GF-D8 (cell line): ENCODE results near the gene PCDH1.

ENCODE experiments used
- DNase-seq: peaks from one replicate; lab custom pipeline; 2025; lab: John Stamatoyannopoulos, UW

Gene PCDH1

DNA sequence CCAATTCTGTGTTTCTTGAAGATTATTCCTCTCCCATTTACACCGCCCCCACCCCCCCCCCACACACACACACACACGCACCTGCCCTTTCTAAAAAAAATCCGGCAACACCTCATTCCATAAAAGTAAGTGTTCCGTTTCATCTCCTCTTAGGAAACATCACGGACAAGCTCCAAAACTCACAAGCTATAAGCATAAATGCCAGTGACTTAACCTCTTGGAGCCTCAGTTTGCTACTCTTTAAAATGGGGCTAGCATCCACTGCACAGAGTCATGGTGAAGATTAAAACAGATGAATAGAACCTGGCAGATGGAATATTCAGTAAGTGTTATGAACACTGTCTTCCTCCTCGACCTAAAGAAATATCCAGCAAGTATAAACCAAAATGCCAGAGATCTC is 70.5 kb downstream of the PCDH1 start:
- no peak for DNase-seq

DNA sequence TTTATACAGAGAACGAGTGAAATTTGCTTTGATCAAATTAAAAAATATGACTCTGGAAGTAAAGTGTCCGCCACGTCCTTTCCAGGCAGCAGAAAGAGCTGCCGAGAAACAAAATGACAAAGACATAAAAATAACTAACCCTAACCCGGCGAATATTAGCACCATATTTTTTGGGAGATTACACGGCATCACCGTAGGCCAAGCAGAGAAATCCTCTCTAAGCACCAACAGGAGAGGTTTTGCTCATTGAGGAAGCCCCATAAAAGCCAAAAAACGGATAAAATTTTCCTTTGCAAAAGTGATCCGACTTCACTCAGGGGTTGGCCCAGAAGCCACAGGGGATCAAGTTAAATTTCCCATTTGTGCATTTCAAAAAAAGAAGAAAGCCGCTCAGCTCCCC is 70.9 kb downstream of the PCDH1 start:
- DNase-seq, result no peak

DNA sequence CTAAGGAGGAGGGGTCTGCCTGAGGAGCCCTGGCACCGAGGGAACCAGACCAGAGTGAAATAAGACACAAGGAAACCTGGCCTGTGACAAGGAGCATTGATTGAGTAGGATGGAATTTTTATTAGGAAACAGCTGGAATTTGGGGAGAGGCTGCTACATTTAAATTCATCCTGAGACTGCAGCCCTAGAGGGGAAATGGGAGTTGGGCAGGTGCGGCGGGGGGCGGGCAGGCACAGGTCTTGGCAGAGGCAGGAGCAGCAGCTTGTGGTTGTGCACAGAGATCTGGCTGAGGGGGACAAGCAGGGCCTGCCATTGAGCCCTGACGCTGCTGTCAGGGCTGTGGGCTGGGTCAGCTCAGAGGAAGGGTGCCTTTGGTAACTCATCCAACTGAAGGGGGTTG is 71.6 kb downstream of the PCDH1 start:
- DNase-seq, result no peak

DNA sequence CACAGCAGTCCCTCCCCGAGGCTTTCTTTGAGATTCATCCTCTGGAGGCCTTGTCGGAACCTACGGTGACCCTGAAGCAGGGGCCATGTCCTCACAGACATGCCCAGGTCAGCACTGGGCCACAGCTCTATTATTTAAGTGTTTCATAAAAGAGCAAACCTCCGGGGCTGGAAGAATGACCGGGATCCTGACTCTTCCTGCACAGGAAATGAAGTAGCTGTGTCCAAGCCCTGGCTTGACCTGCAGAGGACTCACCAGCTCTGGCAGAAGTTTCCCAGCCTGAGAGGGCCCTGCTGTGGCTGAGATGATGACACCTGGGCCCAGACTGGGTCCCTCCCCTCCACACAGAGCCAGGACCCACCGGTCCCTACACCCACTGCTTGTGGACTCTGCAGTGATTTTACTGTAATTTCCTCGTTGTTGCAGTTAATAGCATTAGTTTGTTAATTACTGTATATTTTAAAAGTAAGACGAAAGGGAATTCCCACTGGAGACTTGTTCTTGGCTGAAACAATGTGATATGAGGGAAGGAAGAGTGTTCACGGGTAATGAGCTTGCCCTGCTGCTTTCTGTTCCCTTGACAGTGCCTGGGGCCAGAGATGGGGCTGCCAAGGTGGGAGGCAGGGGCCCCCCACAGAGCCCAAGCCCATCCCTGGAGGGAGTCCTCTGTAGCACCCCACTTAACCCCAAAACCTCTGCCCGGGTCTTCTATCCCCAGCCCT is 72.2 kb downstream of the PCDH1 start:
- no peak for DNase-seq

DNA sequence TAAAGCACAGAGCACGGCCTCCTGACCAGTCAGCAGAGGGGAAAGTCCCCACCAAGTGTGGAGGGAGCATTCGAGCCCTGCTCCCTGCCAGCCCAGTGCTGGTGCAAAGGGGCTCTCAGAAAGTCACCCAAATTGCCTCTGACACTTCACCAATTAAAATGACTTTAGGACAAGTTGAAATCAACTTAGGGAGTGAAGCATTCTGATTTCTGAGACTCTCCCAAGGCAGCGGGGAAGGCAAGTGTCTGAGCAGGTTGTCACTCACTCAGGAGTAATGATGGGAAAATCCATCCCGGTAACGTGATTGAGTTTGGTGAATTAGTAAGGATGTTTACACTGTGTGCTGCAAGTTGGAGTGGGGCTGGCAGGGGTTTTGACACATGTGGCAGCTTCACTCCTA is 73.7 kb downstream of the PCDH1 start:
- no peak for DNase-seq
